ENCODE measurements around the gene CSPG5. TPM values are rescaled to one million over a fixed set of nuclear protein-coding genes. Genes with fewer than 3 reads are reported as not detected.

The CSPG5 gene
- polyA plus RNA-seq, 3 donors = 0.87 to 1.5 (median 0.95) TPM

Other genes with a start within 250 kb of the CSPG5 start
- gene PTPN23, start 197.8 kb downstream of the CSPG5 start, polyA plus RNA-seq (ENCODE audit: insufficient read length in 3 of 3) = 10 to 100 TPM; 31.5 to 35.3 (median 34.4) TPM
- gene SCAP, start 102.9 kb downstream of the CSPG5 start, polyA plus RNA-seq (ENCODE audit: insufficient read length in 3 of 3) = 10 to 100 TPM; 83.3 to 95.2 (median 93.1) TPM
- 10 to 100 TPM; 42.1 to 52.9 (median 49.9) TPM for gene ELP6, start 65.2 kb downstream of the CSPG5 start, polyA plus RNA-seq (ENCODE audit: insufficient read length in 3 of 3)
- gene SMARCC1, start 203.0 kb upstream of the CSPG5 start, polyA plus RNA-seq (ENCODE audit: insufficient read length in 3 of 3) = 100 to 1,000 TPM; 123 to 125 (median 124) TPM
- 10 to 100 TPM; 70.6 to 83.7 (median 71.1) TPM for gene DHX30, start 224.3 kb upstream of the CSPG5 start, polyA plus RNA-seq (ENCODE audit: insufficient read length in 3 of 3)

Data from renal pelvis (tissue), 3 donors.